IPS-20b (cell line): Measurements from ENCODE around the gene ATPAF1.

Experiments
- H3K27ac ChIP-seq: one replicate; pipeline ENCODE4 v1.5.1; 2013; ENCODE audit warnings: low read length
- H3K27me3 ChIP-seq: 2 replicates; pipeline ENCODE4 v1.6.1; 2013; ENCODE audit warnings: mild to moderate bottlenecking, low read length, inconsistent platforms; ENCODE audit not compliant: insufficient read depth
- H3K36me3 ChIP-seq: 2 replicates; pipeline ENCODE4 v1.6.1; 2013; ENCODE audit warnings: low read depth, mild to moderate bottlenecking, inconsistent platforms, low read length, moderate library complexity; ENCODE audit not compliant: insufficient read depth
- H3K4me1 ChIP-seq: 2 replicates; pipeline ENCODE4 v1.6.1; 2013; ENCODE audit warnings: mild to moderate bottlenecking, control low read depth, inconsistent platforms, low read length, moderate library complexity; ENCODE audit not compliant: insufficient read depth
- H3K4me3 ChIP-seq: 2 replicates; pipeline ENCODE4 v1.5.1; 2013; ENCODE audit warnings: mild to moderate bottlenecking, low read length, inconsistent platforms
- H3K9ac ChIP-seq: 2 replicates; pipeline ENCODE4 v1.6.1; 2013; ENCODE audit warnings: low read depth, mild to moderate bottlenecking, inconsistent platforms, low read length, moderate library complexity
- H3K9me3 ChIP-seq: 2 replicates; pipeline ENCODE4 v1.6.1; 2013; ENCODE audit warnings: mild to moderate bottlenecking, low read depth, low read length, inconsistent platforms; ENCODE audit not compliant: insufficient read depth

ATPAF1 gene

DNA sequence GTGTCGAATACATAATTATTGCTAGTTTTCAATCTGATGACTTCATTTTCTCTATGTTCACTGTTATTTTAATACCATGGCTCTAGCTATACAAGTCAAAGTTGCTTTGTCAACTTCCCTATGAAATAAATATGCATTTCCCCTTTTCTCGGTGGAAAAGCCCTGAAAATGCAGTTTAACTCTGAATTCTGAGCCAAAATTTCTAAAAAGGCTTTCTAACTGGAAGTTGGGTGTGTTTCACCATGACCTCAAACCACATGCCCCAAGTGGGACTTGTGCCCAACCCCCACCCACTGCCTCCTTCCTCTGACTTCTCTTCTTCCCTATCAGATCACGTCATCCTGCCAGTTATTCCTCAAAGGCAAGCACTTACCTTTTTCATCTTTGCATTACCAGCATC, 73.0 kb downstream of the ATPAF1 start:
- peaks cover 20% of the 10 kb centered on the region; the same call in 1 of the 2 replicates for H3K36me3 ChIP-seq

GRCh38 chr1:46594063-46594462, 74.1 kb downstream of the ATPAF1 start:
- Histone ChIP-seq H3K27me3 (no peaks in the 10 kb centered on the region), H3K27ac (no peak overlapping the region), H3K36me3 (peaks cover 20% of the 10 kb centered on the region; the same call in 1 of the 2 replicates), H3K4me3 (no peak overlapping the region), H3K9ac (no peak overlapping the region), H3K4me1 (no peaks in the 10 kb centered on the region), H3K9me3 (no peaks in the 10 kb centered on the region)

More for the DNA sequence above, 73.0 kb downstream of the ATPAF1 start:
- Histone ChIP-seq H3K4me3 (no peak overlapping the region), H3K9me3 (no peaks in the 10 kb centered on the region), H3K4me1 (no peaks in the 10 kb centered on the region), H3K27me3 (no peaks in the 10 kb centered on the region), H3K27ac (no peak overlapping the region), H3K9ac (no peak overlapping the region)

DNA sequence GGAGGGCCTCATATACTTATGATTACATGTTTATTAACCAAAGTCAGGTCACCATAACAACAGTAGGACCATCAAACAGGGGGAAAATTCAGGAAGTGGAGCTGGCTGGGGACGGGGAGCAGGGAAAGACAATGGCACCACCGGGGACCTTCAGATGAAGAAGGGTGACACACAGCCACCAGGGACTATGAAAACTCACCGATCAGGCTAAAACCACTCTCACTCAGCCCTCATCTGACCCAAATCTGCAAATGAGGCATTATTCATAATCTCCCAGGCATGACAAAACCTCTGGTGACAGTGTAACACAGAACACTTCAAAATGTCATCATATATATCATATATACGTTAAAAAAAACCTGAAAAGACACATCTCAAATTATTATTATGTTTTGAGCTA, 75.3 kb downstream of the ATPAF1 start:
- no peak overlapping the region for H3K9ac ChIP-seq
- no peak overlapping the region for H3K27ac ChIP-seq
- H3K9me3 ChIP-seq: no peaks in the 10 kb centered on the region
- no peaks in the 10 kb centered on the region for H3K4me1 ChIP-seq
- H3K4me3 ChIP-seq: no peak overlapping the region
- peaks cover 20% of the 10 kb centered on the region; the same call in 1 of the 2 replicates for H3K36me3 ChIP-seq
- H3K27me3 ChIP-seq: no peaks in the 10 kb centered on the region

- Histone ChIP-seq H3K9ac (no peak overlapping the region), H3K4me3 (no peak overlapping the region), H3K4me1 (no peaks in the 10 kb centered on the region), H3K9me3 (no peaks in the 10 kb centered on the region), H3K36me3 (peaks cover 20% of the 10 kb centered on the region; the same call in 1 of the 2 replicates), H3K27me3 (no peaks in the 10 kb centered on the region), H3K27ac (no peak overlapping the region)
Observed at GRCh38 chr1:46589529-46589928, 78.6 kb downstream of the ATPAF1 start.

GRCh38 chr1:46587069-46587468, 81.1 kb downstream of the ATPAF1 start:
- Histone ChIP-seq H3K9ac (no peak overlapping the region), H3K36me3 (peaks cover 9% of the 10 kb centered on the region; the same call in 1 of the 2 replicates), H3K9me3 (no peaks in the 10 kb centered on the region), H3K4me1 (peaks cover 4% of the 10 kb centered on the region; the same call in 1 of the 2 replicates), H3K27ac (no peak overlapping the region), H3K4me3 (no peak overlapping the region), H3K27me3 (no peaks in the 10 kb centered on the region)

DNA sequence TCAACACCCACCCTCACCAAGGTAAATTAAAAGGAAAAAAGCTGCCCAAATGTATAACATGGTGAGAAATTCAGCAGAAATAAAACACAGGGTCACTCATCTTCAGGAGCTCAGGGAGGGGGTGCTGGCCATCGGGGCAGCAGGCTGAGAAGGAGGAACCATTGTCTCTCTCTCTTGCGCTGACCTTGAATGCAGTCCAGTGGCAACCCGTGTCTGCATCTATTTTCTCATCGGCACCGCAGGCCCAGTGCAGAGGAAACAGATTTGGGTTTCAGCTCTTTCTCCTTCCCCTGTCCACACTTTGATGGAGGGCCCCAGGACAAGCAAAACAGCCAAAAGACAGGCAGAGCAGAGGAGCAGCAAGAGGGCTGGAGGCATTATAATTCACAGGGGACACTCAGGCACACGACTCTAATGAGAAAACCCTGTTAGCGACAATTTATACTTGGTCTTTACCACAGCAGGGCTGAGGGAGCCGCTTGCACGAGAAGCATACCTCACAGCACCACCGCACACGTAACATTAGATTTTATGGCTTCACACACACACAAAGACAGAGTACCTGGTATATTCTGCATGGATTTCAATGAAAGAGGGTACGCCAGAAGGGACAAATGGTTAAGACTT, 82.7 kb downstream of the ATPAF1 start:
- no peak overlapping the region for H3K9ac ChIP-seq
- no peaks in the 10 kb centered on the region for H3K27me3 ChIP-seq
- peaks cover 4% of the 10 kb centered on the region; the same call in 1 of the 2 replicates for H3K4me1 ChIP-seq
- peaks cover 1% of the 10 kb centered on the region; the same call in 1 of the 2 replicates for H3K36me3 ChIP-seq
- no peaks in the 10 kb centered on the region for H3K9me3 ChIP-seq
- H3K4me3 ChIP-seq: no peak overlapping the region
- H3K27ac ChIP-seq: no peak overlapping the region

- Histone ChIP-seq H3K27ac (no peak overlapping the region), H3K27me3 (no peaks in the 10 kb centered on the region), H3K9ac (no peak overlapping the region), H3K4me1 (peaks cover 4% of the 10 kb centered on the region; the same call in 1 of the 2 replicates), H3K9me3 (no peaks in the 10 kb centered on the region), H3K36me3 (0 out of 2 replicates have a peak, but pooled peaks cover 3% of the 10 kb centered on the region), H3K4me3 (no peak overlapping the region)
Observed at GRCh38 chr1:46583494-46583893, 84.7 kb downstream of the ATPAF1 start.

- Histone ChIP-seq H3K4me1 (peaks cover 4% of the 10 kb centered on the region; the same call in 1 of the 2 replicates), H3K27ac (no peak overlapping the region), H3K4me3 (no peak overlapping the region), H3K36me3 (0 out of 2 replicates have a peak, but pooled peaks cover 3% of the 10 kb centered on the region), H3K27me3 (no peaks in the 10 kb centered on the region), H3K9ac (no peak overlapping the region), H3K9me3 (no peaks in the 10 kb centered on the region)
Observed at GRCh38 chr1:46582972-46583371, 85.2 kb downstream of the ATPAF1 start.
